Keratinocyte (primary cell): ENCODE data around the gene LPAR1.
"Not testable (repeated sequence)": the region's sequence is repeated elsewhere in the genome, so short reads cannot be mapped to it uniquely, and the experiment has no call there.

Source experiments
- EZH2 ChIP-seq: IDR thresholded peaks from one replicate; pipeline ENCODE4 v1.6.1; 2012; ENCODE audit warnings: inconsistent platforms, mild to moderate bottlenecking, low read length, moderate library complexity
- TF ChIP-seq, protein P1 (sequence below), 3 experiments: IDR thresholded peaks in 1 of 3; conservative IDR thresholded peaks in 1 of 3; optimal IDR thresholded peaks in 1 of 3; 2 replicates in 2 of 3; 3 replicates in 1 of 3; pipeline versions ENCODE3 to v1.5.1; 2011; ENCODE audit warnings: low read length in 3 of 3, mild to moderate bottlenecking in 3 of 3, moderate library complexity in 2 of 3, control low read depth in 1 of 3, inconsistent platforms in 1 of 3; ENCODE audit not compliant: insufficient read depth in 2 of 3; ENCODE audit errors: extremely low read depth in 1 of 3

DNA sequence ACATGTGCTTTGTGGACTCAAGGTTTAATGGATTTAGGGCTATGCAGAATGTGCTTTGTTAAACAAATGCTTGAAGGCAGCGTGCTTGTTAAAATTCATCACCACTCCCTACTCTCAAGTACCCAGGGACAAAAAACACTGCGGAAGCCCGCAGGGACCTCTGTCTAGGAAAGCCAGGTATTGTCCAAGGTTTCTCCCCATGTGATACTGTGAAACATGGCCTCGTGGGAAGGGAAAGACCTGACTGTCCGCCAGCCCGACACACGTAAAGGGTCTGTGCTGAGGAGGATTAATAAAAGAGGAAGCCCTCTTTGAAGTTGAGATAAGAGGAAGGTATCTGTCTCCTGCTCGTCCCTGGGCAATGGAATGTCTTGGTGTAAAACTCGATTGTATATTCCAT is 211.9 kb downstream of the LPAR1 start:
- TF ChIP-seq, protein P1, sequence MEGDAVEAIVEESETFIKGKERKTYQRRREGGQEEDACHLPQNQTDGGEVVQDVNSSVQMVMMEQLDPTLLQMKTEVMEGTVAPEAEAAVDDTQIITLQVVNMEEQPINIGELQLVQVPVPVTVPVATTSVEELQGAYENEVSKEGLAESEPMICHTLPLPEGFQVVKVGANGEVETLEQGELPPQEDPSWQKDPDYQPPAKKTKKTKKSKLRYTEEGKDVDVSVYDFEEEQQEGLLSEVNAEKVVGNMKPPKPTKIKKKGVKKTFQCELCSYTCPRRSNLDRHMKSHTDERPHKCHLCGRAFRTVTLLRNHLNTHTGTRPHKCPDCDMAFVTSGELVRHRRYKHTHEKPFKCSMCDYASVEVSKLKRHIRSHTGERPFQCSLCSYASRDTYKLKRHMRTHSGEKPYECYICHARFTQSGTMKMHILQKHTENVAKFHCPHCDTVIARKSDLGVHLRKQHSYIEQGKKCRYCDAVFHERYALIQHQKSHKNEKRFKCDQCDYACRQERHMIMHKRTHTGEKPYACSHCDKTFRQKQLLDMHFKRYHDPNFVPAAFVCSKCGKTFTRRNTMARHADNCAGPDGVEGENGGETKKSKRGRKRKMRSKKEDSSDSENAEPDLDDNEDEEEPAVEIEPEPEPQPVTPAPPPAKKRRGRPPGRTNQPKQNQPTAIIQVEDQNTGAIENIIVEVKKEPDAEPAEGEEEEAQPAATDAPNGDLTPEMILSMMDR (optimal IDR thresholded peaks at IDR 0.05 in 1 of 3, IDR thresholded peaks at IDR 0.05 in 1 of 3, conservative IDR thresholded peaks at IDR 0.05 in 1 of 3; ENCODE audit: extremely low read depth in 1 of 3, insufficient read depth in 2 of 3, low read length in 3 of 3), result not testable (repeated sequence)
- TF ChIP-seq EZH2, result not testable (repeated sequence)
